NCI-H510A (cell line): ENCODE measurements around the gene TP53I3.
A peak's percentile ranks its signal among the peaks of the same experiment; 100 is the strongest.
"Not testable (repeated sequence)": the region's sequence is repeated elsewhere in the genome, so short reads cannot be mapped to it uniquely, and the experiment has no call there.

Source experiments
- DNase-seq: peaks from one replicate; lab custom pipeline; 2025; lab: John Stamatoyannopoulos, UW

TP53I3 gene

GRCh38 chr2:24095171-24095677 is 10.6 kb upstream of the TP53I3 start:
- peak; percentile 26 for DNase-seq

- not testable (repeated sequence) for DNase-seq
Measured at GRCh38 chr2:24093270-24093669, 8.6 kb upstream of the TP53I3 start.

GRCh38 chr2:24088821-24089359 is 4.3 kb upstream of the TP53I3 start:
- no peak for DNase-seq

- no peak for DNase-seq
Measured at GRCh38 chr2:24087032-24087431, 2.4 kb upstream of the TP53I3 start.

- DNase-seq, result no peak
Measured at GRCh38 chr2:24086241-24086640, 1.6 kb upstream of the TP53I3 start.

- DNase-seq, result no peak
Measured at GRCh38 chr2:24085200-24085489, 511 bp upstream of the TP53I3 start.

- DNase-seq, result peak; percentile 93
Measured at GRCh38 chr2:24083567-24084385, 858 bp downstream of the TP53I3 start.

GRCh38 chr2:24082787-24083566 is 1.7 kb downstream of the TP53I3 start:
- no peak for DNase-seq

GRCh38 chr2:24080701-24081100 is 3.9 kb downstream of the TP53I3 start:
- DNase-seq, result peak; percentile 49

- DNase-seq, result no peak
Measured at GRCh38 chr2:24077879-24078278, 6.8 kb downstream of the TP53I3 start.

GRCh38 chr2:24077535-24077877 is 7.1 kb downstream of the TP53I3 start:
- DNase-seq, result no peak

GRCh38 chr2:24076849-24077534 is 7.6 kb downstream of the TP53I3 start:
- DNase-seq, result no peak

GRCh38 chr2:24075915-24076848 is 8.5 kb downstream of the TP53I3 start, which contains the start of gene SF3B6:
TSS of gene SF3B6 (minus strand) at chr2:24076326. CDS start at chr2:24076229, 97 bp downstream.
- DNase-seq, result peak; percentile 100

- no peak for DNase-seq
Measured at GRCh38 chr2:24075259-24075658, 9.4 kb downstream of the TP53I3 start.

GRCh38 chr2:24073816-24074215 is 10.8 kb downstream of the TP53I3 start:
- no peak for DNase-seq

- DNase-seq, result no peak
Measured at GRCh38 chr2:24072259-24072658, 12.4 kb downstream of the TP53I3 start.

GRCh38 chr2:24065341-24065740 is 19.3 kb downstream of the TP53I3 start:
- no peak for DNase-seq

- no peak for DNase-seq
Measured at GRCh38 chr2:24058564-24059271, 25.9 kb downstream of the TP53I3 start.

- DNase-seq, result no peak
Measured at GRCh38 chr2:24055750-24056149, 28.9 kb downstream of the TP53I3 start.

- no peak for DNase-seq
Measured at GRCh38 chr2:24054366-24055010, 30.1 kb downstream of the TP53I3 start.
